Measurements from ENCODE around the gene TAS1R2.

- TF ChIP-seq POLR2A (IDR thresholded peaks at IDR 0.05): no peak
- TF ChIP-seq CTCF (IDR thresholded peaks at IDR 0.05): no peak
- no peak for TF ChIP-seq POLR2AphosphoS5 (IDR thresholded peaks at IDR 0.05; ENCODE audit: insufficient read depth in 1 of 2, low read depth in 1 of 2)
Measured at GRCh38 chr1:18831656-18832055, 27.8 kb downstream of the TAS1R2 start.
